HUES48 (cell line): ENCODE results near the gene SPRYD4.
A peak's percentile ranks its signal among the peaks of the same experiment; 100 is the strongest.
"Not testable (repeated sequence)": the region's sequence is repeated elsewhere in the genome, so short reads cannot be mapped to it uniquely, and the experiment has no call there.

Experiments used
- H3K27ac ChIP-seq: one replicate; pipeline ENCODE4 v1.7.0; 2013; ENCODE audit warnings: low read depth, low read length, inconsistent platforms
- H3K27me3 ChIP-seq: 2 replicates; pipeline ENCODE4 v1.6.1; 2013; ENCODE audit warnings: mild to moderate bottlenecking, low read length; ENCODE audit not compliant: control insufficient read depth, insufficient read depth
- H3K36me3 ChIP-seq: 2 replicates; pipeline ENCODE4 v1.6.1; 2013; ENCODE audit warnings: low read length; ENCODE audit not compliant: control insufficient read depth, insufficient read depth
- H3K4me1 ChIP-seq: 2 replicates; pipeline ENCODE4 v1.6.1; 2013; ENCODE audit warnings: mild to moderate bottlenecking, low read length; ENCODE audit not compliant: control insufficient read depth, insufficient read depth
- H3K4me3 ChIP-seq: 2 replicates; pipeline ENCODE4 v1.5.1; 2013; ENCODE audit warnings: mild to moderate bottlenecking, low read depth, low read length
- H3K9ac ChIP-seq: 2 replicates; pipeline ENCODE4 v1.6.1; 2013; ENCODE audit warnings: mild to moderate bottlenecking, low read depth, low read length, moderate library complexity
- H3K9me3 ChIP-seq: 2 replicates; pipeline ENCODE4 v1.6.1; 2013; ENCODE audit warnings: low read length; ENCODE audit not compliant: control insufficient read depth, insufficient read depth

Gene SPRYD4

DNA sequence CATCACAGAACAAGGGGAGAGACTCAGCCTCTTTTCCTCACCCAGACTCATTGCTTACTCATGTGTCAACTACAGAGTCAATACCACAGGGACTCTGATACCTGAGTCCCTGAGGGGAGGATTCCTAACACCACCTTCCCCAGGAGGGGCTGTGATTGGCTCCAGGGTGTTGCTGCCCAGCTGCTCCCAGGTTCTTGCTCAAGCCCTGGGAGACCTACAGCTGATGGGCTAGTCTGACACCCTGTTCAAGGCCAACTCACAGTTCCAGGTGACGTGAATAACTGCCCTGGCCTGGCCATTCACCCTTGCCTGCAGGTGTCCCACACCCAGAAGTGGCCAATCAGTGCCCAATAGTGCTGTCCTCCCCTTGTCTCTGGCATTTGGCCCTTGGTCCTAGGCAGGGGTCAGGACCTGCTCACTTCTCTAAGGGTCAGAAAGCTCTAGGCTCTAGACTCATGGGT lies 8.6 kb downstream of the SPRYD4 start:
- no peak overlapping the region for H3K27ac ChIP-seq
- no peaks in the 10 kb centered on the region for H3K27me3 ChIP-seq
- no peaks in the 10 kb centered on the region for H3K9me3 ChIP-seq
- H3K4me1 ChIP-seq: no peaks in the 10 kb centered on the region
- no peak overlapping the region for H3K4me3 ChIP-seq
- no peak overlapping the region for H3K9ac ChIP-seq
- H3K36me3 ChIP-seq: peaks cover 19% of the 10 kb centered on the region

DNA sequence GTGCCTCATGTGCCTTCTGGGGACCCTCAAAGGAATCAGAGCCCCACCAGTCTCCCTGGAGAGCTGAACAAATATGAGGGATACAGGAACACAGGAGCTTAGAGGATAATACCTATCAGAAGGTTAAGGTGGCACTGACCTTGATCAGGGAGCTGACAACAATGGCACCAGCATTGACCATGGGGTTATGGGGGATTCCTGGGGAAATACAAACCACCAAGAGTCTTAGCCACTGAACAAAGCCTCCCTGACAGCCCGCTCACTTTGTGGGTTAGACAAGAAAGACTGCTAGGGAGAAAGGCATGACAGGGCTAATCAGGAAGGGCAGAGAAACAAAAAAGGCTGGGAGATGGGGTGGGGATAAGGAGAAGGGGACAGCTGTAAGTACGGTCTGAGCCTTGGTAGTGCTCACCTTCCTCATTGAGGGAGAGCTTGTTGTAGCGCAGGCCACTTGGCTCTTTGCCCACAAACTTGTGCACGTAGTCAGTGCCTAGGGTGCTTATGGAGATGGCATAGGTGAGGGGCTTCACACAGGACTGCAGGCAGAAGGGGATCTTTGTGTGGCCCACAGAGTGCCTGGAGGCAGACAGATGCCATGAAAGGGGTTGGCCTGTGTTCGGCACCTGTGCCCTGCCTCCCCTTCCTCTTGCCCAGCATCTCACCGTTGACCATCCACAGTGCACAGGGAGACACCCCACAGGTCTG lies 9.3 kb downstream of the SPRYD4 start:
- H3K9ac ChIP-seq: no peak overlapping the region
- H3K4me3 ChIP-seq: no peak overlapping the region
- no peaks in the 10 kb centered on the region for H3K27me3 ChIP-seq
- H3K9me3 ChIP-seq: no peaks in the 10 kb centered on the region
- H3K36me3 ChIP-seq: peaks cover 13% of the 10 kb centered on the region
- no peak overlapping the region for H3K27ac ChIP-seq
- H3K4me1 ChIP-seq: no peaks in the 10 kb centered on the region

DNA sequence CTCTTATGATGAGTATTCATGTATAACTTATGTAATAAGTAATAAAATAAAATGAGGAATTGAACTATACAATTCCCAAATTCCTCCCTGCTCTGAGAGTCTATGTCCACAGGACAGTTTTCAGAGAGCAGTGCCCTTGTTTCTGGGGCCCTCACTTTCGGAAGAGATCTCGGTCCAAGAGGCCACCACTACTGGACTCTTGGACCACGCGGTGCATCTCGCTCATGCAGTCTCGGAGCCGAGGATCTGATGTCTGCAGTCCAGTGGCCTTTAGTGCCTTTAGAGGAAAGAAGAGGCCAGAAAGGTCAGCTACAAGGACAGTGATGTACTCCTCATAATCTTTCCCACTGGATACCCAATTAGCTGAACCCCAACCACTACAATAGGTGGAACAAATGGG lies 11.2 kb downstream of the SPRYD4 start:
- H3K9me3 ChIP-seq: no peaks in the 10 kb centered on the region
- no peak overlapping the region for H3K9ac ChIP-seq
- H3K4me1 ChIP-seq: no peaks in the 10 kb centered on the region
- no peak overlapping the region for H3K4me3 ChIP-seq
- no peaks in the 10 kb centered on the region for H3K27me3 ChIP-seq
- H3K27ac ChIP-seq: no peak overlapping the region
- H3K36me3 ChIP-seq: no peaks in the 10 kb centered on the region

DNA sequence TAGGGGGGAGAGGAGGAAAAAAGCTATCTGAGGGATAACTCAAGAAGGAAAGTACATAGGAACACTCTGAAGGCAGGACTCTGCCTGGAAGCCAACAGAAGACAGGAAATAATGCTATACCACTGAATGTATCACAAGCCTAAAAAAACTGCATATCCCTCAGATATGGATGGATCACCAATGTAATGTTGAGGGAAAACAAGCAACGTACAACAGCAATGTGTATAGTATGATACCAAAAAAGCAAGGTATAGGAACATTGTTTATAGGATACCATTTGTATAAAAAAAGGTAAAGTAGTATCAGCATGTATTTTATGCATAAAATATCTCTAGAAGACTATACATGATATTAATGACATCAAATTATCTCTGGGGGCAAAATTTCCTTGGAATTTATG lies 16.2 kb downstream of the SPRYD4 start:
- H3K4me3 ChIP-seq: no peak overlapping the region

DNA sequence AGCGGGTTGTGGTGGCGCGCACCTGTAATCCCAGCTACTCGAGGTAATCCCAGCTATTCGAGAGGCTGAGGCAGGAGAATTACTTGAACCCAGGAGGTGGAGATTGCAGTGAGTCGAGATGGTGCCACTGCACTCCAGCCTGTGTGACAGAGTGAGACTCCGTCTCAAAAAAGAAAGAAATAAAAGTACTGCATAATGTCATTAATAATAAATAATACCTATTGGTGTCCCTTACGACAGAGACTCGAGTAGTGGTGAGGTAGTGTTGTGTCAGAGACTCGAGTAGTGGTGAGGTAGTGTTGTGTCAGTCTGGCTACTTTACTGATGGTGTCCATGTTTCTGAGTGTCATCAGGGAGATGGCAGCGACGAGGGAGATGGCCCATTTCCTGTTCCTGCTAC lies 18.3 kb downstream of the SPRYD4 start:
- no peaks in the 10 kb centered on the region for H3K36me3 ChIP-seq
- H3K4me1 ChIP-seq: peaks cover 7% of the 10 kb centered on the region
- H3K27ac ChIP-seq: no peak overlapping the region
- H3K4me3 ChIP-seq: peak overlapping the region; percentile 84; the same call in 1 of the 2 replicates
- no peak overlapping the region for H3K9ac ChIP-seq
- peaks cover 43% of the 10 kb centered on the region for H3K27me3 ChIP-seq
- no peaks in the 10 kb centered on the region; the same call in 1 of the 2 replicates for H3K9me3 ChIP-seq

More for the DNA sequence above, 16.2 kb downstream of the SPRYD4 start:
- Histone ChIP-seq H3K9ac (no peak overlapping the region), H3K27me3 (peaks cover 31% of the 10 kb centered on the region), H3K9me3 (no peaks in the 10 kb centered on the region; the same call in 1 of the 2 replicates), H3K4me1 (peaks cover 7% of the 10 kb centered on the region), H3K27ac (no peak overlapping the region), H3K36me3 (no peaks in the 10 kb centered on the region)

DNA sequence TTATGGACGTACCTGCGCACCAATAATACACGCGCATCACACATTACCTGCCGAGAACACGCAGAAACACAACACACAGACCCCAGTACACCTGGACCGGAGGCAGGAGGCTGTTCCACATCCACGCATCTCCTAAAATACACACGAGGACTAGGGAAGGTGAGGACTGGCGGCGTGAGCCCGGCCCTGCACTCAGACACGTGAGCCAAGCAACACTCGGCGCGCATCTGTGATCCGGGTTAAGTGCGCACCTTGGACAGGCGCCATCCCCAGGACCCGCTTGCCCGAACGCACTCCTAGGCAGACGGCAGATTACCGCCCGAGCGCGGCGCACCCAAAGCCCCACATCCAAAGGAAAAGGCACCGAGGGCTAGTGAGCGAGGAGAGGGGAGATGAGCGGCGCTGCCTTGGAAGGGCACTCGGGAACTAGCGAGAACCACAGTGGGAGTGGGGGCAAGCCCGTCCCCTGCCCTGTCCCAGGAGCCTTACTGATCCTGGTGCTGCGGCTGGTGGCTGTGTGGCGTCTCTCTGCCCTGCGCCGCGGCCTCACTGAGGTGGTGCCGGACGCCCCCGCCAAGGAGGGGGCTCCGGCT lies 19.2 kb downstream of the SPRYD4 start:
- Histone ChIP-seq H3K27ac (no peak overlapping the region), H3K9ac (peak overlapping the region; percentile 15; the same call in 1 of the 2 replicates), H3K4me1 (peaks cover 7% of the 10 kb centered on the region), H3K9me3 (no peaks in the 10 kb centered on the region; the same call in none of the 2 replicates), H3K4me3 (peak overlapping the region; percentile 84), H3K36me3 (no peaks in the 10 kb centered on the region), H3K27me3 (peaks cover 43% of the 10 kb centered on the region)

DNA sequence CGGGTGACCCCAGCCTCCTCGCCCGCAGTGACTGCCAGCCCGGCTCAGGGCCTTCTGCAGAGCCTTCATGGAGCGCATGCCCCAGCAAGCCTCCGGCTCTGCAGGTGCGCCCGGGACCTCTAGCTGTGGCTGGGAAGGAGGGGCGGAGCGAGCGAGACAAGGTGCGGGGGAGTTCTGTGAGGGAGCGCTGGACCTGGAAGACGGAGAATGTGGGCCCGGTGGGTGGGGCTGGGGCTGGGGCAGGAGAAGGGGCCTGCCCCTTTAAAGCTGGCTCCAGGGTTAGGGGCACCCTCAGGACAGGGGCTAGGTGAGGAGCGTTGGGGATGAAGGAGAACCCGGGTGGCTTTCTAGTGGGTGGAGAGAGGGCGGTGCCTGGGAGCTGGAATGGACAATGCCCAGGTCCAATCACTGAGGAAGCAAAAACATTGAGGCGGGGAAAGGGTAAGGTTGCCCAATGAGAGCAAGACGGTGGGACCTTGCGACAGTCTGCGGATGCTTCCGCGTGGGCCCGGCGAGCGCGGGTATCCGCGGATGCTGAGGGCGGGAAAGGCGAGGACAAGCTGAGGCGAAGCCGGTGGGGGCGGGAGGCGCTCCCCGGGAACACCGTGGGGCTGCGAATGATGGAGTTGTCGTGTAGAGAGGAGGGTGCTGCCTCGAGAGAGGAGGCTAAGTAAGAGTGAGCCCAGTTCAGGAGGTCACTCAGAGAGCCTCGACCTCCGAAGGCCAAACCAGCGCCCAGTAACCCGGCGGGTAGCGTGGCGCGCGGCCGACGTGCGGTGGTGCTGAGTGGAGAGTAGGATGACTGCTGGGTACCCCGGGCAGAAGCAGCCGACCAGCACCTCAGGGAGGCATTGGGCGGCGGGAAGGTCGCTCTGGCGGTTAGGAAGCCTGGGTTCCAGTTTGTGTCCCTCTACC lies 19.9 kb downstream of the SPRYD4 start, which contains the start of gene GLS2:
Gene GLS2 (minus strand): TSS at position 121 of the 915 bp plus-strand sequence. CDS start 43 bp downstream, at position 78.
- H3K9me3 ChIP-seq: no peaks in the 10 kb centered on the region; the same call in none of the 2 replicates
- H3K27ac ChIP-seq: no peak within 1 kb of the TSS
- H3K27me3 ChIP-seq: peaks cover 43% of the 10 kb centered on the region
- H3K4me1 ChIP-seq: peaks cover 7% of the 10 kb centered on the region
- H3K4me3 ChIP-seq: peak within 1 kb of the TSS; percentile 84
- H3K36me3 ChIP-seq: no peaks in the 10 kb centered on the region
- H3K9ac ChIP-seq: peak within 1 kb of the TSS; percentile 15; the same call in 1 of the 2 replicates

DNA sequence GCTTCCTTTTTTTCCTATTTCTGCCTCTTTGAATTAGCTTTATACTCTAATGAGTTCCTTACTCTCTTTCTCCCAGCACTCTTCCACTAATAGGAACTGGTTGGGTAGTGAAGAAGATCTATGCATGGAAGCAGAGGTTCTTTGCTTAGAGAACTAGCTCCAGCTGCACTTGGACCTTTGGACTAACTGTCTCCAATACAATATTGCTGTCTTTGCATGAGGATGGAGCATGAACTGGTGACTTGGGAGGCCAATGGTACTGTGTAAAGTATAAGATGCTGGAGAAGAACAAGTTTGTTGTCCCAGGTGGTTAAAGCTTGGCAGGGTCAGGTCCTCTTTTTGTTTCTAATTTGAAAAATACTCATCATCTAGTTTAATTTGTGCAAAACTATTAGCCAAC lies 22.0 kb downstream of the SPRYD4 start:
- no peak overlapping the region for H3K9ac ChIP-seq
- no peak overlapping the region for H3K27ac ChIP-seq
- H3K9me3 ChIP-seq: no peaks in the 10 kb centered on the region; the same call in none of the 2 replicates
- no peaks in the 10 kb centered on the region for H3K36me3 ChIP-seq
- H3K4me3 ChIP-seq: no peak overlapping the region
- peaks cover 43% of the 10 kb centered on the region for H3K27me3 ChIP-seq
- peaks cover 7% of the 10 kb centered on the region for H3K4me1 ChIP-seq

DNA sequence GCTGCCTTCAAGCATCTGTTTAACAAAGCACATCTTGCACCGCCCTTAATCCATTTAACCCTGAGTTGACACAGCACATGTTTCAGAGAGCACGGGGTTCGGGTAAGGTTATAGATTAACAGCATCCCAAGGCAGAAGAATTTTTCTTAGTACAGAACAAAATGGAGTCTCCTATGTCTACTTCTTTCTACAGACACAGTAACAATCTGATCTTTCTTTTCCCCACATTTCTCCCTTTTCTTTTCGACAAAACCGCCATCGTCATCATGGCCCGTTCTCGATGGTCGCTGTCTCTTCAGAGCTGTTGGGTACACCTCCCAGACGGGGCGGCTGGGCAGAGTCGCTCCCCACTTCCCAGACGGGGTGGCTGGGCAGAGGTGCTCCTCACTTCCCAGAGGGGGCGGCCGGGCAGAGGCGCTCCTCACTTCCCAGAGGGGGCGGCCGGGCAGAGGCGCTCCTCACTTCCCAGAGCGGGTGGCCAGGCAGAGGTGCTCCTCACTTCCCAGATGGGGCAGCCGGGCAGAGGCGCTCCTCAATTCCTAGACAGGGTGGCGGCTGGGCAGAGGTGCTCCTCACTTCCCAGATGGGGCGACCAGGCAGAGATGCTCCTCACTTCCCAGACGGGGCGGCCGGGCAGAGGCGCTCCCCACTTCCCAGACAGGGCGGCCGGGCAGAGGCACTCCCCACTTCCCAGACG lies 25.2 kb downstream of the SPRYD4 start:
- H3K36me3 ChIP-seq, H3K9ac ChIP-seq, H3K4me3 ChIP-seq, H3K9me3 ChIP-seq, H3K27ac ChIP-seq, H3K4me1 ChIP-seq: not testable (repeated sequence)
- peaks cover 22% of the 10 kb centered on the region for H3K27me3 ChIP-seq

DNA sequence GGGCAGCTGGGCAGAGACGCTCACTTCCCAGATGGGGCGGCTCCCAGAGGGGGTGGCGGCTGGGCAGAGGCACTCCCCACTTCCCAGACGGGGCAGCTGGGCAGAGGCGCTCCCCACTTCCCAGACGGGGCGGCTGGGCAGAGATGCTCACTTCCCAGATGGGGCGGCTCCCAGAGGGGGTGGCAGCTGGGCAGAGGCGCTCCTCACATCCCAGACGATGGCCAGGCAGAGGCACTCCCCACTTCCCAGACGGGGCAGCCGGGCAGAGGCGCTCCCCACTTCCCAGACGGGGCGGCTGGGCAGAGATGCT lies 25.7 kb downstream of the SPRYD4 start:
- H3K4me3 ChIP-seq, H3K9ac ChIP-seq, H3K27ac ChIP-seq, H3K36me3 ChIP-seq, H3K9me3 ChIP-seq, H3K4me1 ChIP-seq: not testable (repeated sequence)
- H3K27me3 ChIP-seq: peaks cover 17% of the 10 kb centered on the region
